ENCODE results near the gene MX2. TPM values are rescaled to one million over a fixed set of nuclear protein-coding genes. Genes with fewer than 3 reads are reported as not detected.

Gene MX2
- total and polyA plus RNA-seq, 2 of the 8 experiments (the other 6 are each of a cell fraction or from before 2014, with no cell fraction given) = 3.1 to 8.9 TPM

- Histone ChIP-seq H2AK5ac (ENCODE audit: low read depth, low read length) (no peak overlapping the region), H2BK120ac (replicated peaks; ENCODE audit: low read depth, low read length) (no peak overlapping the region), H2BK20ac (ENCODE audit: low read length) (no peak overlapping the region), H3K27me3 (replicated peaks in 1 of 4; ENCODE audit: control insufficient read depth in 3 of 4, extremely low read depth in 1 of 4, insufficient read depth in 3 of 4, low read length in 3 of 4) (no peaks in the 10 kb centered on the region), H3K56ac (replicated peaks; ENCODE audit: insufficient read length, low read depth, low read length) (no peak overlapping the region), H3K27ac (ENCODE audit: low read depth, low read length) (no peak overlapping the region), H4K8ac (ENCODE audit: extremely low read depth, insufficient read depth, low read length) (peak overlapping the region; percentile 68; the same call in 1 of the 2 replicates), H2BK5ac (ENCODE audit: low read depth, low read length) (no peak overlapping the region), H3K14ac (ENCODE audit: insufficient read length) (no peak overlapping the region), H3K23ac (ENCODE audit: insufficient read length) (no peak overlapping the region), H2BK12ac (ENCODE audit: low read depth, low read length) (no peak overlapping the region), H3K79me2 (ENCODE audit: control insufficient read depth in 1 of 2, insufficient read depth in 2 of 2, low read length in 2 of 2) (no peaks in the 10 kb centered on the region), H3K79me1 (ENCODE audit: low read depth, low read length) (no peaks in the 10 kb centered on the region), H3K4me3 (ENCODE audit: extremely low read depth in 1 of 4, insufficient read depth in 2 of 4, low read depth in 3 of 4, low read length in 4 of 4) (no peak overlapping the region), H3K9ac (replicated peaks in 1 of 4; ENCODE audit: extremely low read depth in 1 of 4, low read depth in 3 of 4, low read length in 3 of 4) (no peak overlapping the region), H3K9me3 (ENCODE audit: insufficient read depth in 2 of 2, low read depth in 1 of 2, low read length in 1 of 2) (no peaks in the 10 kb centered on the region), H4K91ac (replicated peaks; ENCODE audit: insufficient read length, low read length) (no peak overlapping the region), H3K23me2 (ENCODE audit: low read depth, low read length) (no peaks in the 10 kb centered on the region), H4K5ac (ENCODE audit: insufficient read length, low read depth, low read length) (no peak overlapping the region), H4K20me1 (replicated peaks in 1 of 2; ENCODE audit: control insufficient read depth in 1 of 2, insufficient read depth in 2 of 2, low read length in 2 of 2) (no peaks in the 10 kb centered on the region), H2BK15ac (ENCODE audit: low read length) (no peak overlapping the region), H2AFZ (ENCODE audit: low read length) (no peak overlapping the region), H3K4me1 (replicated peaks in 1 of 4; ENCODE audit: control insufficient read depth in 3 of 4, insufficient read depth in 4 of 4, low read length in 3 of 4) (no peaks in the 10 kb centered on the region), H3K4me2 (ENCODE audit: insufficient read depth in 1 of 2, low read depth in 2 of 2, low read length in 2 of 2) (no peak overlapping the region), H3K18ac (ENCODE audit: extremely low read depth, low read length) (no peak overlapping the region), H3K4ac (replicated peaks; ENCODE audit: insufficient read length, low read depth, low read length) (no peak overlapping the region), H3K36me3 (ENCODE audit: control insufficient read depth in 2 of 4, insufficient read depth in 4 of 4, low read length in 3 of 4) (no peaks in the 10 kb centered on the region)
- FAIRE-seq = no peak
- DNase-seq (ENCODE audit: low read depth in 1 of 2, low spot score in 2 of 2) = no peak
- CTCF ChIA-PET (ENCODE audit: partially characterized antibody) = interaction anchor here (1.9 kb wide), 1 partner anchor 68 kb away, joined by 10 read pairs; no protein-coding TSS in a partner anchor
- POLR2A ChIA-PET (ENCODE audit: partially characterized antibody) = no interaction called here
- WGBS, 2 experiments (ENCODE audit: extremely low coverage in 1 of 2, insufficient coverage in 1 of 2, insufficient read length in 1 of 2, insufficient replicate concordance in 2 of 2, low coverage in 1 of 2, low lambda C conversion rate in 2 of 2, missing lambda C conversion rate in 1 of 2) = 85% methylated on average over 16 of the region's 16 CpGs; no CpG with 5 or more reads in 1 of the 2 experiments
- TF ChIP-seq KDM4A (IDR thresholded peaks at IDR 0.05; ENCODE audit: low read depth, low read length, severe bottlenecking) (no peak), SIX5 (IDR thresholded peaks at IDR 0.05; ENCODE audit: low read depth, low read length) (no peak), EP300 (IDR thresholded peaks at IDR 0.05; ENCODE audit: borderline replicate concordance in 1 of 2, low read depth in 2 of 2, low read length in 2 of 2) (no peak), RBBP5 (IDR thresholded peaks at IDR 0.05; ENCODE audit: borderline replicate concordance, low read depth, low read length) (no peak), PHF8 (conservative IDR thresholded peaks at IDR 0.05; ENCODE audit: low read depth, low read length) (no peak), SIN3A (conservative IDR thresholded peaks at IDR 0.05 in 1 of 2, IDR thresholded peaks at IDR 0.05 in 1 of 2; ENCODE audit: low read depth in 1 of 2, low read length in 2 of 2) (no peak), E2F6 (IDR thresholded peaks at IDR 0.05) (no peak), TEAD4 (IDR thresholded peaks at IDR 0.05; ENCODE audit: low read depth, low read length) (no peak), SP2 (IDR thresholded peaks at IDR 0.05; ENCODE audit: low read length) (no peak), EGR1 (IDR thresholded peaks at IDR 0.05; ENCODE audit: borderline replicate concordance, low read depth, low read length) (no peak), USF2 (IDR thresholded peaks at IDR 0.05; ENCODE audit: low read length) (no peak)
These were observed 11.2 kb upstream of the MX2 start for GRCh38 chr21:41350436-41351155.
